Muscle layer of colon (tissue), 2 donors: Measurements from ENCODE around the gene TAF11.

Experiments used
- H3K27ac ChIP-seq: one replicate; pipeline ENCODE4 v1.7.0; 2013; ENCODE audit warnings: low read depth, mild to moderate bottlenecking, low read length, moderate library complexity
- H3K27me3 ChIP-seq, 2 donors: one replicate each; pipeline ENCODE4 v1.7.0; 2013; ENCODE audit warnings: low read length in 2 of 2, mild to moderate bottlenecking in 2 of 2; ENCODE audit not compliant: insufficient read depth in 2 of 2, control insufficient read depth in 1 of 2
- H3K36me3 ChIP-seq: one replicate; pipeline ENCODE4 v1.7.0; 2013; ENCODE audit warnings: mild to moderate bottlenecking, low read length; ENCODE audit not compliant: insufficient read depth
- H3K4me1 ChIP-seq: one replicate; pipeline ENCODE4 v1.7.0; 2013; ENCODE audit warnings: mild to moderate bottlenecking, low read length; ENCODE audit not compliant: insufficient read depth
- H3K4me3 ChIP-seq, 2 donors: one replicate each; pipeline ENCODE4 v1.7.0; 2013; ENCODE audit warnings: low read length in 2 of 2, low read depth in 1 of 2, mild to moderate bottlenecking in 1 of 2, moderate library complexity in 1 of 2
- H3K9ac ChIP-seq: one replicate; pipeline ENCODE4 v1.7.0; 2013; ENCODE audit warnings: low read length
- H3K9me3 ChIP-seq: one replicate; pipeline ENCODE4 v1.7.0; 2013; ENCODE audit warnings: mild to moderate bottlenecking, low read length
- donor health status: abdominal sarcoma.
- donor health status: Adenocarcinoma of cecum.

TAF11 gene

GRCh38 chr6:34832942-34833341 is 54.9 kb downstream of the TAF11 start:
- H3K4me1 ChIP-seq, result no peaks in the 10 kb centered on the region
- no peak overlapping the region for H3K27ac ChIP-seq
- no peaks in the 10 kb centered on the region for H3K9me3 ChIP-seq
- H3K27me3 ChIP-seq, result no peaks in the 10 kb centered on the region
- H3K4me3 ChIP-seq, result no peak overlapping the region
- H3K36me3 ChIP-seq, result peaks cover 23% of the 10 kb centered on the region
- H3K9ac ChIP-seq, result no peak overlapping the region

- Histone ChIP-seq H3K27ac (no peak overlapping the region), H3K4me3 (no peak overlapping the region), H3K36me3 (no peaks in the 10 kb centered on the region), H3K4me1 (no peaks in the 10 kb centered on the region), H3K27me3 (no peaks in the 10 kb centered on the region), H3K9me3 (no peaks in the 10 kb centered on the region), H3K9ac (no peak overlapping the region)
Observed at GRCh38 chr6:34829137-34829536, 58.7 kb downstream of the TAF11 start.
